Measurements from ENCODE around the gene PLXNA2. TPM values are rescaled to one million over a fixed set of nuclear protein-coding genes. Genes with fewer than 3 reads are reported as not detected.

Gene PLXNA2
- total RNA-seq, 1 experiment from 2014 or later = 69.7 TPM

DNA sequence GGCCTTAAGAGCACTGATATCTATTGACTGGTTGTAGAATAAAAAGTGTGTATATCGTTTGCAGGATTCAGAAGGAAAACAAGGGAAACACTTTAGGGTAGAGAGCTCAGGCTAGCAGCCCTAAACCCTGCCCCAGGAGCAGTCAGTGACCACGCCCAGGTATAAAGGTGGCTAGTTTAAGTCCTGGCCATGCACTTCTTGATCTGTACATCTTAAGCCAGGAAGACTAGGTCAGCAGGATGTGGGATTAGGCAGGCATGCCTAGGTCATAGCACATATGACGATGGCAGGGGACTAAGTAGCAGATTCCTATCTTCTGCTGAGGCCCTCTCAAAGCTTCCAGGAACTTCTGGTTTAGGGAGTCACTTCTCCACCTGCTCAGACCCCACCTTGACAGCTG lies 175.3 kb downstream of the PLXNA2 start:
- no peak for DNase-seq (ENCODE audit: unreplicated experiment)
- POLR2A ChIA-PET = interaction anchor here (0.9 kb wide), 1 partner anchor 175 kb away, joined by 3 read pairs; the partner anchor contains the start of gene PLXNA2

DNA sequence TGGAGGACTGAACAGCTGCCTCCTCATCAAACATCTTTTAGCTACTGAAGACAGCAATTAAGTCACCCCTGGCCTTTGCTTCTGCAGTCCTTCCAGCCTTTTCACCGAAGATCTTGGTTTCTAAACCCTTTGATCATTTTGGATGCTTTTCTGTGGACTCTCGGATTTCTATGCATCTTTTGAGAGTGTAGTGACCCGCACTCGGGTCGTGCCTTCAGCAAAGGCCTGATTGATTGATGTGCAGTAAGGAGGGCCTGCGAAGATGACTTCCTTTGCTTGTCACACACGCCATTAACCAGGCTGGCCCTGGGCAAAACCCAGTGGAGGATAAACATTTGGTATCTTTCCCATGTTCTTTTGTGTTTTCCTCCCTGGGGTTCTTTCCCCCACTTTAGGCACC lies 175.8 kb downstream of the PLXNA2 start:
- Mint-ChIP-seq H3K4me3 (ENCODE audit: unreplicated experiment) (no peak overlapping the region), H3K9me3 (ENCODE audit: unreplicated experiment) (no peaks in the 10 kb centered on the region), H3K27ac (ENCODE audit: low read depth, unreplicated experiment) (no peak overlapping the region), H3K4me1 (ENCODE audit: insufficient read depth, unreplicated experiment) (no peaks in the 10 kb centered on the region), H3K36me3 (ENCODE audit: insufficient read depth, unreplicated experiment) (peaks cover 17% of the 10 kb centered on the region), H3K27me3 (ENCODE audit: insufficient read depth, unreplicated experiment) (no peaks in the 10 kb centered on the region)
- TF ChIP-seq, protein P1, sequence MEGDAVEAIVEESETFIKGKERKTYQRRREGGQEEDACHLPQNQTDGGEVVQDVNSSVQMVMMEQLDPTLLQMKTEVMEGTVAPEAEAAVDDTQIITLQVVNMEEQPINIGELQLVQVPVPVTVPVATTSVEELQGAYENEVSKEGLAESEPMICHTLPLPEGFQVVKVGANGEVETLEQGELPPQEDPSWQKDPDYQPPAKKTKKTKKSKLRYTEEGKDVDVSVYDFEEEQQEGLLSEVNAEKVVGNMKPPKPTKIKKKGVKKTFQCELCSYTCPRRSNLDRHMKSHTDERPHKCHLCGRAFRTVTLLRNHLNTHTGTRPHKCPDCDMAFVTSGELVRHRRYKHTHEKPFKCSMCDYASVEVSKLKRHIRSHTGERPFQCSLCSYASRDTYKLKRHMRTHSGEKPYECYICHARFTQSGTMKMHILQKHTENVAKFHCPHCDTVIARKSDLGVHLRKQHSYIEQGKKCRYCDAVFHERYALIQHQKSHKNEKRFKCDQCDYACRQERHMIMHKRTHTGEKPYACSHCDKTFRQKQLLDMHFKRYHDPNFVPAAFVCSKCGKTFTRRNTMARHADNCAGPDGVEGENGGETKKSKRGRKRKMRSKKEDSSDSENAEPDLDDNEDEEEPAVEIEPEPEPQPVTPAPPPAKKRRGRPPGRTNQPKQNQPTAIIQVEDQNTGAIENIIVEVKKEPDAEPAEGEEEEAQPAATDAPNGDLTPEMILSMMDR (IDR thresholded peaks at IDR 0.05; ENCODE audit: unreplicated experiment) = no peak
- intact Hi-C loops (cut with micrococcal nuclease) = no loop called here
- ChIA-PET CTCF (interaction anchor here (0.6 to 2.9 kb wide), 5 partner anchors 10 to 550 kb away, joined by 3 to 12 read pairs (median 4); no protein-coding TSS in a partner anchor), POLR2A (interaction anchor here (0.9 kb wide), 1 partner anchor 176 kb away, joined by 3 read pairs; the partner anchor contains the start of gene PLXNA2)
- no TSS peak for BruUV-seq (replicated peaks)
- no peak for DNase-seq (ENCODE audit: unreplicated experiment)

More for the DNA sequence above, 175.3 kb downstream of the PLXNA2 start:
- Mint-ChIP-seq H3K4me3 (ENCODE audit: unreplicated experiment) (no peak overlapping the region), H3K27me3 (ENCODE audit: insufficient read depth, unreplicated experiment) (no peaks in the 10 kb centered on the region), H3K4me1 (ENCODE audit: insufficient read depth, unreplicated experiment) (no peaks in the 10 kb centered on the region), H3K36me3 (ENCODE audit: insufficient read depth, unreplicated experiment) (peaks cover 22% of the 10 kb centered on the region), H3K27ac (ENCODE audit: low read depth, unreplicated experiment) (no peak overlapping the region), H3K9me3 (ENCODE audit: unreplicated experiment) (no peaks in the 10 kb centered on the region)
- TF ChIP-seq, protein P1 (IDR thresholded peaks at IDR 0.05; ENCODE audit: unreplicated experiment) = no peak
- BruUV-seq (replicated peaks) = no TSS peak
- intact Hi-C loops (cut with micrococcal nuclease) = no loop called here
- CTCF ChIA-PET = interaction anchor here (1.4 to 2.9 kb wide), 6 partner anchors 10 to 184 kb away, joined by 3 to 23 read pairs (median 8); no protein-coding TSS in a partner anchor

DNA sequence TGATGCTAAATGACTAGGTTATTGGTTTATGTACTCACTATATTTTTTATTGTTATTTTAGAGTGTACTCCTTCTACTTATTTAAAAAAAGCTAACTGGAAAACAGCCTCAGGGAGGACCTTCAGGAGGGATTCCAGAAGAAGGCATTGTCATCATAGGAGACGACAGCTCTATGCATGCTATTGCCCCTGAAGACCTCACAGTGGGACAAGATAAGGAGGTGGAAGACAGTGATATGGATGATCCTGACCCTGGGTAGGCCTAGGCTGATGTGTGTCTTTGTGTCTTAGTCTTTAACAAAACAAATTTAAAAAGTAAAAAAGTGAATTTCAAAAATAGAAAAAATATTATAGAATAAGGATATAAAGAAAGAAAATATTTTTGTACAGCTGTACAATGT lies 177.6 kb downstream of the PLXNA2 start:
- no TSS peak for BruUV-seq (replicated peaks)
- DNase-seq (ENCODE audit: unreplicated experiment) = no peak
- Mint-ChIP-seq H3K4me3 (ENCODE audit: unreplicated experiment) (no peak overlapping the region), H3K4me1 (ENCODE audit: insufficient read depth, unreplicated experiment) (no peaks in the 10 kb centered on the region), H3K27ac (ENCODE audit: low read depth, unreplicated experiment) (no peak overlapping the region), H3K36me3 (ENCODE audit: insufficient read depth, unreplicated experiment) (peaks cover 15% of the 10 kb centered on the region), H3K9me3 (ENCODE audit: unreplicated experiment) (no peaks in the 10 kb centered on the region), H3K27me3 (ENCODE audit: insufficient read depth, unreplicated experiment) (no peaks in the 10 kb centered on the region)
- CTCF ChIA-PET = interaction anchor here (0.6 to 2.8 kb wide), 7 partner anchors 19 to 178 kb away, joined by 3 to 13 read pairs (median 4); partner anchors contain the start of gene PLXNA2
- TF ChIP-seq, protein P1 (IDR thresholded peaks at IDR 0.05; ENCODE audit: unreplicated experiment) = no peak
- intact Hi-C loops (cut with micrococcal nuclease) = no loop called here
- POLR2A ChIA-PET = interaction anchor here (0.9 to 1.6 kb wide), 2 partner anchors 9 to 12 kb away, joined by 3 to 4 read pairs; no protein-coding TSS in a partner anchor

DNA sequence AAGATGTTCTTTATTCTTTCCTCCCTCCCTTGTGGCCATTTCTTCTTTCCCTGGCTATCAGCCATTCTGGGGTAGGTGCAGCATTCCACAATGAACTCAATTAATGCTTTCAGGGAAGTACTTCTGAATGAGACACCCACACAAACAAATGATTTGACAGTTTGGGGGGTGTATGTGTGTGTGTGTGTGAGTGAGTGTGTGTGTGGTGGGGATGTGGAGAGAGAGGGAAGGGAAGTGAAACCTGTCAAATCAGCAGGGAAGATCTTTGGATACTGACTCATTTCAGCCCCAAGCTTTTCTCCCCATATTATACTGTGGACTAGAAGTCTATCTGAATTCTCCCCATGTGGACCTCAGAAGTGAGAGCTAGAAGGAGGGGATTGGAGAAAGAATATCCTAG lies 178.3 kb downstream of the PLXNA2 start:
- Mint-ChIP-seq H3K4me1 (ENCODE audit: insufficient read depth, unreplicated experiment) (no peaks in the 10 kb centered on the region), H3K27ac (ENCODE audit: low read depth, unreplicated experiment) (no peak overlapping the region), H3K4me3 (ENCODE audit: unreplicated experiment) (no peak overlapping the region), H3K27me3 (ENCODE audit: insufficient read depth, unreplicated experiment) (no peaks in the 10 kb centered on the region), H3K9me3 (ENCODE audit: unreplicated experiment) (no peaks in the 10 kb centered on the region), H3K36me3 (ENCODE audit: insufficient read depth, unreplicated experiment) (peaks cover 14% of the 10 kb centered on the region)
- DNase-seq (ENCODE audit: unreplicated experiment) = no peak
- BruUV-seq (replicated peaks) = no TSS peak
- TF ChIP-seq, protein P1 (IDR thresholded peaks at IDR 0.05; ENCODE audit: unreplicated experiment) = no peak
- intact Hi-C loops (cut with micrococcal nuclease) = no loop called here
- POLR2A ChIA-PET = interaction anchor here (1.3 to 1.6 kb wide), 2 partner anchors 8 to 19 kb away, joined by 4 read pairs; no protein-coding TSS in a partner anchor
- CTCF ChIA-PET = interaction anchor here (1.0 to 2.8 kb wide), 4 partner anchors 19 to 179 kb away, joined by 4 to 13 read pairs (median 6); no protein-coding TSS in a partner anchor
